ENCODE data around the gene KATNAL1.

- TF ChIP-seq SP1 (IDR thresholded peaks at IDR 0.05) (no peak), CTBP1 (IDR thresholded peaks at IDR 0.05; ENCODE audit: borderline replicate concordance) (no peak), FOXK2 (IDR thresholded peaks at IDR 0.05) (no peak), FOXM1 (IDR thresholded peaks at IDR 0.05; ENCODE audit: borderline replicate concordance) (no peak), SUZ12 (IDR thresholded peaks at IDR 0.05) (no peak), HDGF (IDR thresholded peaks at IDR 0.05; ENCODE audit: borderline replicate concordance) (no peak), TARDBP (IDR thresholded peaks at IDR 0.05) (no peak)
Observed at GRCh38 chr13:30292325-30292724, 15.0 kb downstream of the KATNAL1 start.

All from HEK293T (cell line).